DMS153 (cell line): Measurements from ENCODE around the gene PROX2.

ENCODE experiments used
- DNase-seq: peaks from one replicate; lab custom pipeline; 2025; lab: John Stamatoyannopoulos, UW

PROX2 gene

GRCh38 chr14:74875204-74875603 lies 741 bp downstream of the PROX2 start:
- no peak for DNase-seq

- DNase-seq = no peak
Measured at GRCh38 chr14:74871819-74872218, 4.1 kb downstream of the PROX2 start.

GRCh38 chr14:74868739-74869138 lies 7.2 kb downstream of the PROX2 start:
- DNase-seq = no peak

GRCh38 chr14:74867673-74868072 lies 8.3 kb downstream of the PROX2 start:
- DNase-seq = no peak

GRCh38 chr14:74866708-74867389 lies 9.1 kb downstream of the PROX2 start:
- no peak for DNase-seq

GRCh38 chr14:74865156-74865555 lies 10.8 kb downstream of the PROX2 start:
- DNase-seq = no peak

- no peak for DNase-seq
Measured at GRCh38 chr14:74864198-74864597, 11.7 kb downstream of the PROX2 start.

GRCh38 chr14:74863274-74863673 lies 12.7 kb downstream of the PROX2 start:
- DNase-seq = no peak

- no peak for DNase-seq
Measured at GRCh38 chr14:74861734-74862090, 14.2 kb downstream of the PROX2 start.

GRCh38 chr14:74860899-74861733 lies 14.8 kb downstream of the PROX2 start:
- DNase-seq = peak; percentile 39

- DNase-seq = no peak
Measured at GRCh38 chr14:74859757-74860552, 16.0 kb downstream of the PROX2 start.

GRCh38 chr14:74858022-74858421 lies 17.9 kb downstream of the PROX2 start:
- DNase-seq = no peak

- DNase-seq = peak; percentile 16
Measured at GRCh38 chr14:74856366-74856765, 19.6 kb downstream of the PROX2 start.

- peak; percentile 26 for DNase-seq
Measured at GRCh38 chr14:74855945-74856344, 20.0 kb downstream of the PROX2 start.

GRCh38 chr14:74855021-74855420 lies 20.9 kb downstream of the PROX2 start:
- no peak for DNase-seq

- no peak for DNase-seq
Measured at GRCh38 chr14:74853581-74853980, 22.4 kb downstream of the PROX2 start.

- DNase-seq = no peak
Measured at GRCh38 chr14:74852922-74853530, 22.9 kb downstream of the PROX2 start.

GRCh38 chr14:74848768-74849167 lies 27.2 kb downstream of the PROX2 start:
- no peak for DNase-seq

GRCh38 chr14:74846968-74847665 lies 28.8 kb downstream of the PROX2 start:
- no peak for DNase-seq

GRCh38 chr14:74846168-74846567 lies 29.8 kb downstream of the PROX2 start:
- DNase-seq = no peak

GRCh38 chr14:74843653-74844052 lies 32.3 kb downstream of the PROX2 start:
- DNase-seq = no peak
